Nephron (organoid): ENCODE results near the gene PGP.

ENCODE experiments used
- H3K27ac Mint-ChIP-seq, 3 experiments: 2 replicates each; pipeline ENCODE4 v1.8.0; 2020; ENCODE audit warnings: mixed read lengths in 3 of 3, mild to moderate bottlenecking in 2 of 3, moderate library complexity in 1 of 3
- H3K27me3 Mint-ChIP-seq: 2 replicates; pipeline ENCODE4 v1.8.0; 2021; ENCODE audit warnings: low read depth, mild to moderate bottlenecking, moderate library complexity, mixed read lengths
- H3K36me3 Mint-ChIP-seq: 2 replicates; pipeline ENCODE4 v1.8.0; 2020; ENCODE audit warnings: low read depth, mixed read lengths
- H3K4me1 Mint-ChIP-seq: 2 replicates; pipeline ENCODE4 v1.8.0; 2020; ENCODE audit warnings: mixed read lengths
- H3K4me3 Mint-ChIP-seq, 3 experiments: 2 replicates each; pipeline ENCODE4 v1.8.0; 2020; ENCODE audit warnings: mild to moderate bottlenecking in 3 of 3, mixed read lengths in 3 of 3, moderate library complexity in 2 of 3
- H3K9me3 Mint-ChIP-seq: 2 replicates; pipeline ENCODE4 v1.8.0; 2020; ENCODE audit warnings: mixed read lengths
- TF ChIP-seq, protein P1 (sequence below), 3 experiments: fragments of 200-600 bp; sonication (generic); IDR thresholded peaks; one replicate each; pipeline ENCODE4 v1.5.0; 2021; ENCODE audit warnings: antibody characterized with exemption in 3 of 3; ENCODE audit not compliant: unreplicated experiment in 3 of 3

The PGP gene

GRCh38 chr16:2173916-2174315, 40.7 kb downstream of the PGP start:
- H3K9me3 Mint-ChIP-seq: no peaks in the 10 kb centered on the region
- peaks cover 12% of the 10 kb centered on the region for H3K36me3 Mint-ChIP-seq
- H3K27ac Mint-ChIP-seq: no peak overlapping the region
- no peaks in the 10 kb centered on the region for H3K27me3 Mint-ChIP-seq
- H3K4me3 Mint-ChIP-seq: no peak overlapping the region
- TF ChIP-seq, protein P1, sequence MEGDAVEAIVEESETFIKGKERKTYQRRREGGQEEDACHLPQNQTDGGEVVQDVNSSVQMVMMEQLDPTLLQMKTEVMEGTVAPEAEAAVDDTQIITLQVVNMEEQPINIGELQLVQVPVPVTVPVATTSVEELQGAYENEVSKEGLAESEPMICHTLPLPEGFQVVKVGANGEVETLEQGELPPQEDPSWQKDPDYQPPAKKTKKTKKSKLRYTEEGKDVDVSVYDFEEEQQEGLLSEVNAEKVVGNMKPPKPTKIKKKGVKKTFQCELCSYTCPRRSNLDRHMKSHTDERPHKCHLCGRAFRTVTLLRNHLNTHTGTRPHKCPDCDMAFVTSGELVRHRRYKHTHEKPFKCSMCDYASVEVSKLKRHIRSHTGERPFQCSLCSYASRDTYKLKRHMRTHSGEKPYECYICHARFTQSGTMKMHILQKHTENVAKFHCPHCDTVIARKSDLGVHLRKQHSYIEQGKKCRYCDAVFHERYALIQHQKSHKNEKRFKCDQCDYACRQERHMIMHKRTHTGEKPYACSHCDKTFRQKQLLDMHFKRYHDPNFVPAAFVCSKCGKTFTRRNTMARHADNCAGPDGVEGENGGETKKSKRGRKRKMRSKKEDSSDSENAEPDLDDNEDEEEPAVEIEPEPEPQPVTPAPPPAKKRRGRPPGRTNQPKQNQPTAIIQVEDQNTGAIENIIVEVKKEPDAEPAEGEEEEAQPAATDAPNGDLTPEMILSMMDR (IDR thresholded peaks at IDR 0.05; ENCODE audit: unreplicated experiment in 3 of 3): no peak
- no peaks in the 10 kb centered on the region for H3K4me1 Mint-ChIP-seq

DNA sequence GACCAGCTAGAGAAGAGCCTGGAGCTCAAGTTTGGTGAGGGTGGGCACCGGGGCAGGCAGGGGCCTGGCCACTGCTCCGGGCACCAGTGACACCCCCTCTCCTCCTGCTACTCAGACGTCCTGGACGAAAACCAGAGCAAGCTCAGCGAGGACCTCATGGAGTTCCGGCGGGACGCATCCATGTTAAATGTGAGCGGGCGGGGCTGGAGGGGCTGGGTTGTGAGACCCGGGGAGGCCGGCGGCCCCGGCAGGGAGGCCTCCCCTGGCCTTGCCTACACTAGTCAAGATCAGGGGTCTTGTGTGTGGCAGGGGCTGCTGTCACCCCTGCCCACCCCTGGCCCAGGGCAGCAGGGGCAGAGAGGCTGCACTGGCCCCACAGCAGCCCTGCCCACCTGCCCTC, 41.3 kb downstream of the PGP start:
- H3K27ac Mint-ChIP-seq: no peak overlapping the region
- TF ChIP-seq, protein P1 (IDR thresholded peaks at IDR 0.05; ENCODE audit: unreplicated experiment in 3 of 3): no peak
- H3K4me3 Mint-ChIP-seq: no peak overlapping the region
- no peaks in the 10 kb centered on the region for H3K27me3 Mint-ChIP-seq
- peaks cover 12% of the 10 kb centered on the region for H3K36me3 Mint-ChIP-seq
- no peaks in the 10 kb centered on the region for H3K4me1 Mint-ChIP-seq
- no peaks in the 10 kb centered on the region for H3K9me3 Mint-ChIP-seq

DNA sequence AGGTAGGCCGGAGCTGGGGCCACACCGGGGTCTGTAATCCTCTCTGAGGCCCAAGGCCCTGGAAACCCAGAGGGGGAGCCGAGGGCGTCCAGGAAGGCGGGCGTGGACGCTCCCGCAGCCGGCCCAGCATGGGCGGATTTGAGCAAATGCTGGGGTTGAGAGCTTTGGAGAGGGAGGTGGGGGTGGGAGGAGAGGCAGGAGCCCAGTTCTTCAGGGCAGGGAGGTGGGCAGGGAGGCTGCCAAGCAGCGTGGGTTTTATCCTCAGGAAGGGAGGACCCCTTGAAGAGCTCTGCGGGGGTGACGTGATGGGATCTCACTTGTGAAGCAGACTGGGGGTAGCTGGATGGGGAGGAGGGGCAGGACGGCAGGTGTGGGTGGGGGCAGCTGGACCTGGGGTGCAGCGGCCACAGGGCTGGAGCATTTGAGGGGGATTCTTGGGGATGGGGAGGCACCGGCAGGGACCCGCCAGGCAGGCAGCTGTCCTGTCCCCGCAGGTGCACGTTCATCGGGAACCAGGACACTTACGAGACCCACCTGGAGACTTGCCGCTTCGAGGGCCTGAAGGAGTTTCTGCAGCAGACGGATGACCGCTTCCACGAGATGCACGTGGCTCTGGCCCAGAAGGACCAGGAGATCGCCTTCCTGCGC, 41.8 kb downstream of the PGP start:
- H3K9me3 Mint-ChIP-seq: no peaks in the 10 kb centered on the region
- H3K4me3 Mint-ChIP-seq: no peak overlapping the region
- H3K27me3 Mint-ChIP-seq: no peaks in the 10 kb centered on the region
- TF ChIP-seq, protein P1 (IDR thresholded peaks at IDR 0.05; ENCODE audit: unreplicated experiment in 3 of 3): no peak
- H3K36me3 Mint-ChIP-seq: peaks cover 12% of the 10 kb centered on the region
- H3K27ac Mint-ChIP-seq: no peak overlapping the region
- H3K4me1 Mint-ChIP-seq: no peaks in the 10 kb centered on the region

- no peaks in the 10 kb centered on the region for H3K4me1 Mint-ChIP-seq
- no peaks in the 10 kb centered on the region for H3K27me3 Mint-ChIP-seq
- H3K36me3 Mint-ChIP-seq: peaks cover 12% of the 10 kb centered on the region
- no peak overlapping the region for H3K27ac Mint-ChIP-seq
- no peaks in the 10 kb centered on the region for H3K9me3 Mint-ChIP-seq
- H3K4me3 Mint-ChIP-seq: no peak overlapping the region
- TF ChIP-seq, protein P1 (IDR thresholded peaks at IDR 0.05; ENCODE audit: unreplicated experiment in 3 of 3): no peak
Observed at GRCh38 chr16:2171601-2172178, 43.0 kb downstream of the PGP start.

- Mint-ChIP-seq H3K4me3 (no peak overlapping the region), H3K27me3 (no peaks in the 10 kb centered on the region), H3K4me1 (no peaks in the 10 kb centered on the region), H3K36me3 (peaks cover 14% of the 10 kb centered on the region), H3K27ac (no peak overlapping the region), H3K9me3 (no peaks in the 10 kb centered on the region)
- TF ChIP-seq, protein P1 (IDR thresholded peaks at IDR 0.05; ENCODE audit: unreplicated experiment in 3 of 3): no peak
Observed at GRCh38 chr16:2170587-2171435, 43.8 kb downstream of the PGP start.
